Measurements from ENCODE around the gene ADGRF4. TPM values are rescaled to one million over a fixed set of nuclear protein-coding genes. Genes with fewer than 3 reads are reported as not detected.

The ADGRF4 gene, protein sequence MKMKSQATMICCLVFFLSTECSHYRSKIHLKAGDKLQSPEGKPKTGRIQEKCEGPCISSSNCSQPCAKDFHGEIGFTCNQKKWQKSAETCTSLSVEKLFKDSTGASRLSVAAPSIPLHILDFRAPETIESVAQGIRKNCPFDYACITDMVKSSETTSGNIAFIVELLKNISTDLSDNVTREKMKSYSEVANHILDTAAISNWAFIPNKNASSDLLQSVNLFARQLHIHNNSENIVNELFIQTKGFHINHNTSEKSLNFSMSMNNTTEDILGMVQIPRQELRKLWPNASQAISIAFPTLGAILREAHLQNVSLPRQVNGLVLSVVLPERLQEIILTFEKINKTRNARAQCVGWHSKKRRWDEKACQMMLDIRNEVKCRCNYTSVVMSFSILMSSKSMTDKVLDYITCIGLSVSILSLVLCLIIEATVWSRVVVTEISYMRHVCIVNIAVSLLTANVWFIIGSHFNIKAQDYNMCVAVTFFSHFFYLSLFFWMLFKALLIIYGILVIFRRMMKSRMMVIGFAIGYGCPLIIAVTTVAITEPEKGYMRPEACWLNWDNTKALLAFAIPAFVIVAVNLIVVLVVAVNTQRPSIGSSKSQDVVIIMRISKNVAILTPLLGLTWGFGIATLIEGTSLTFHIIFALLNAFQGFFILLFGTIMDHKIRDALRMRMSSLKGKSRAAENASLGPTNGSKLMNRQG
- total RNA-seq, result not detected in 2 replicates
- not detected for total RNA-seq (2013)
- polyA plus RNA-seq, result not detected in 2 replicates
- not detected in 2 replicates for polyA minus RNA-seq

DNA sequence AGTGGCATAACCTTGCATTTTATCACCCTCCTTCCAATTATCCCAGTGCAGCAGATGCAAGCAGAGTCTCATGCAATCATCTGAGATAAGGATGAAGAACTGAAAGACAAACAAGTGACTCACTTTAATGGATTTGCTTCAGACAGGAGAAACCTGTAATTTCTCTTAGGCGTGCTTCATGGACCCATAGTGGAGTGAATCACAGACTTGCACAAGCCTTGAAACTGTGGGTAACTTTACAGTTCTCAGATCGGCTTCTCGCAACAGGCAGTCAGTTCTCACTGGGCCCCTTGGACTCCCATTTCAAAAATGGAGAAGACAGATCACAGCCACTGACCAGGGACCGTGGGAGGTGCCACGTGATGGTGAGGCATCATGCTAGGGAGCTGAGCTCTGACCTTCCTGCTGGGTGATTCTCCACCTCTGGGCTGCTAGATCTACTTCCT lies at the start of gene ADGRF4:
ADGRF4 (plus strand) TSS at position 239 of the 446 bp plus-strand sequence. CDS start 8,666 bp downstream, outside the sequence.
- Histone ChIP-seq H3K4me2 (replicated peaks; ENCODE audit: low read depth, low read length, poor library complexity, severe bottlenecking) (no peak within 1 kb of the TSS), H4K20me1 (ENCODE audit: control insufficient read depth, insufficient read depth, low read length, poor library complexity, severe bottlenecking) (no peaks in the 10 kb centered on the region), H3K9ac (ENCODE audit: low read length) (no peak within 1 kb of the TSS), H2AFZ (ENCODE audit: insufficient read depth, low read depth, low read length, poor library complexity, severe bottlenecking) (no peak within 1 kb of the TSS), H3K4me1 (ENCODE audit: control insufficient read depth in 2 of 2, insufficient read depth in 2 of 2, low read length in 2 of 2) (no peaks in the 10 kb centered on the region), H3K27ac (ENCODE audit: low read length in 2 of 2) (no peak within 1 kb of the TSS), H3K36me3 (replicated peaks in 1 of 2; ENCODE audit: control extremely low read depth in 1 of 2, control insufficient read depth in 1 of 2, extremely low read depth in 1 of 2, insufficient read depth in 2 of 2, low read length in 1 of 2) (no peaks in the 10 kb centered on the region), H3K79me2 (ENCODE audit: control insufficient read depth, insufficient read depth, low read length) (no peaks in the 10 kb centered on the region), H3K9me3 (ENCODE audit: control extremely low read depth in 1 of 3, control insufficient read depth in 2 of 3, insufficient read depth in 1 of 3, low read length in 2 of 3) (no peaks in the 10 kb centered on the region), H3K4me3 (ENCODE audit: control extremely low read depth in 1 of 5, extremely low read depth in 1 of 5, insufficient read depth in 1 of 5, low read depth in 2 of 5, low read length in 4 of 5) (no peak within 1 kb of the TSS), H3K27me3 (replicated peaks in 1 of 4; ENCODE audit: control extremely low read depth in 1 of 4, control insufficient read depth in 3 of 4, insufficient read depth in 4 of 4, low read length in 3 of 4) (no peaks in the 10 kb centered on the region)
- Mint-ChIP-seq H3K4me3 (no peak within 1 kb of the TSS), H3K4me1 (no peaks in the 10 kb centered on the region), H3K27ac (no peak within 1 kb of the TSS), H3K27me3 (no peaks in the 10 kb centered on the region), H3K9me3 (ENCODE audit: insufficient read depth) (no peaks in the 10 kb centered on the region)
- intact Hi-C loops (cut with micrococcal nuclease), result no loop called here
- WGBS (ENCODE audit: insufficient coverage), result 90% methylated on average over 5 of the region's 5 CpGs
- TF ChIP-seq, protein P1, sequence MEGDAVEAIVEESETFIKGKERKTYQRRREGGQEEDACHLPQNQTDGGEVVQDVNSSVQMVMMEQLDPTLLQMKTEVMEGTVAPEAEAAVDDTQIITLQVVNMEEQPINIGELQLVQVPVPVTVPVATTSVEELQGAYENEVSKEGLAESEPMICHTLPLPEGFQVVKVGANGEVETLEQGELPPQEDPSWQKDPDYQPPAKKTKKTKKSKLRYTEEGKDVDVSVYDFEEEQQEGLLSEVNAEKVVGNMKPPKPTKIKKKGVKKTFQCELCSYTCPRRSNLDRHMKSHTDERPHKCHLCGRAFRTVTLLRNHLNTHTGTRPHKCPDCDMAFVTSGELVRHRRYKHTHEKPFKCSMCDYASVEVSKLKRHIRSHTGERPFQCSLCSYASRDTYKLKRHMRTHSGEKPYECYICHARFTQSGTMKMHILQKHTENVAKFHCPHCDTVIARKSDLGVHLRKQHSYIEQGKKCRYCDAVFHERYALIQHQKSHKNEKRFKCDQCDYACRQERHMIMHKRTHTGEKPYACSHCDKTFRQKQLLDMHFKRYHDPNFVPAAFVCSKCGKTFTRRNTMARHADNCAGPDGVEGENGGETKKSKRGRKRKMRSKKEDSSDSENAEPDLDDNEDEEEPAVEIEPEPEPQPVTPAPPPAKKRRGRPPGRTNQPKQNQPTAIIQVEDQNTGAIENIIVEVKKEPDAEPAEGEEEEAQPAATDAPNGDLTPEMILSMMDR (IDR thresholded peaks at IDR 0.05), result no peak
- no peak for TF ChIP-seq EZH2 (IDR thresholded peaks at IDR 0.05; ENCODE audit: borderline replicate concordance, insufficient read depth, low read depth, low read length, poor library complexity, severe bottlenecking)
- no peak for ATAC-seq (ENCODE audit: low read depth)
- ChIA-PET POLR2A (no interaction called here), CTCF (no interaction called here)
- DNase-seq, result no peak
